IMR-90 (cell line): Measurements from ENCODE around the gene TRIM13. TPM values are rescaled to one million over a fixed set of nuclear protein-coding genes. Genes with fewer than 3 reads are reported as not detected.

Source experiments
- ATAC-seq: fragments of 200-7000 bp; cut with Tn5 transposase; 2 replicates; pipeline ENCODE4 v1.9.1; 2020; ENCODE audit warnings: low read depth, mild to moderate bottlenecking, moderate library complexity
- BruUV-seq: library from RNA; stranded (reverse); fragments of 400-500 nt; replicated peaks from 2 replicates; lab custom pipeline; 2021; lab: Mats Ljungman, UMichigan
- CTCF ChIA-PET: fragments of 300-600 bp; formaldehyde crosslinking; extraction: SDS; loops from one replicate; lab custom pipeline; 2021; ENCODE audit warnings: antibody characterized with exemption; lab: Yijun Ruan, JAX
- POLR2A ChIA-PET: fragments of 300-600 bp; sonication (Branson Sonifier 250); formaldehyde crosslinking; loops from one replicate; lab custom pipeline; 2022; ENCODE audit warnings: antibody characterized with exemption; ENCODE audit not compliant: unreplicated experiment; lab: Charles Lee
- DNase-seq: peaks from one replicate; pipeline ENCODE4 v3.0.0; 2013
- H2AFZ ChIP-seq: replicated peaks from 2 replicates; pipeline ENCODE3; 2013; ENCODE audit warnings: low read length, mild to moderate bottlenecking; ENCODE audit not compliant: poor library complexity
- H2AK5ac ChIP-seq: 2 replicates; pipeline ENCODE4 v1.6.1; 2013; ENCODE audit warnings: low read depth, low read length, inconsistent platforms
- H2AK9ac ChIP-seq: replicated peaks from 2 replicates; pipeline ENCODE3; 2013; ENCODE audit warnings: mild to moderate bottlenecking, low read depth, low read length, moderate library complexity; ENCODE audit not compliant: poor library complexity
- H2BK120ac ChIP-seq: 2 replicates; pipeline ENCODE4 v1.6.1; 2013; ENCODE audit warnings: low read depth, low read length, inconsistent platforms
- H2BK15ac ChIP-seq: 3 replicates; pipeline ENCODE4 v1.6.1; 2013; ENCODE audit warnings: low read depth, low read length, inconsistent platforms
- H2BK20ac ChIP-seq: 2 replicates; pipeline ENCODE4 v1.6.1; 2013; ENCODE audit warnings: low read depth, mild to moderate bottlenecking, inconsistent platforms, low read length, moderate library complexity
- H2BK5ac ChIP-seq: 2 replicates; pipeline ENCODE4 v1.6.1; 2013; ENCODE audit warnings: mild to moderate bottlenecking, low read depth, low read length, inconsistent platforms; ENCODE audit not compliant: poor library complexity, severe bottlenecking
- H3K14ac ChIP-seq: replicated peaks from 2 replicates; pipeline ENCODE4 v1.6.1; 2013; ENCODE audit warnings: low read depth, low read length, inconsistent platforms
- H3K18ac ChIP-seq: 2 replicates; pipeline ENCODE4 v1.6.1; 2013; ENCODE audit warnings: low read depth, low read length, control low read depth
- H3K23ac ChIP-seq: 2 replicates; pipeline ENCODE4 v1.6.1; 2013; ENCODE audit warnings: low read depth, low read length, inconsistent platforms
- H3K27ac ChIP-seq: 2 replicates; pipeline ENCODE4 v1.5.1; 2013; ENCODE audit warnings: mild to moderate bottlenecking, control low read depth, low read length; ENCODE audit not compliant: insufficient read depth
- H3K27me3 ChIP-seq: 2 replicates; pipeline ENCODE4 v1.6.1; 2013; ENCODE audit warnings: low read length; ENCODE audit not compliant: control insufficient read depth, insufficient read depth
- H3K36me3 ChIP-seq: 2 replicates; pipeline ENCODE4 v1.6.1; 2013; ENCODE audit warnings: low read length, mixed read lengths; ENCODE audit not compliant: control insufficient read depth, insufficient read depth
- H3K4ac ChIP-seq: 2 replicates; pipeline ENCODE4 v1.6.1; 2013; ENCODE audit warnings: low read depth, low read length, inconsistent platforms
- H3K4me1 ChIP-seq: 2 replicates; pipeline ENCODE4 v1.6.1; 2013; ENCODE audit warnings: low read length, mixed read lengths; ENCODE audit not compliant: control insufficient read depth, insufficient read depth
- H3K4me2 ChIP-seq: 2 replicates; pipeline ENCODE4 v1.6.1; 2013; ENCODE audit warnings: low read depth, mild to moderate bottlenecking, control low read depth, low read length, moderate library complexity
- H3K4me3 ChIP-seq: 2 replicates; pipeline ENCODE4 v1.5.1; 2013; ENCODE audit warnings: low read depth, mild to moderate bottlenecking, control low read depth, low read length, moderate library complexity; ENCODE audit not compliant: insufficient read depth
- H3K56ac ChIP-seq: 2 replicates; pipeline ENCODE4 v1.6.1; 2013; ENCODE audit warnings: low read length, inconsistent platforms; ENCODE audit not compliant: insufficient read depth; ENCODE audit errors: extremely low read depth
- H3K79me1 ChIP-seq, 2 experiments: 2 replicates each; pipeline ENCODE4 v1.6.1; 2013; ENCODE audit warnings: low read length in 2 of 2, inconsistent platforms in 1 of 2, low read depth in 1 of 2
- H3K9ac ChIP-seq: 2 replicates; pipeline ENCODE4 v1.6.1; 2013; ENCODE audit warnings: low read depth, low read length, control low read depth
- H3K9me1 ChIP-seq: 2 replicates; pipeline ENCODE4 v1.6.1; 2013; ENCODE audit warnings: low read length, inconsistent platforms; ENCODE audit not compliant: insufficient read depth
- H3K9me3 ChIP-seq: 2 replicates; pipeline ENCODE4 v1.6.1; 2013; ENCODE audit warnings: low read length; ENCODE audit not compliant: control insufficient read depth, insufficient read depth
- H4K20me1 ChIP-seq: 2 replicates; pipeline ENCODE4 v1.6.1; 2013; ENCODE audit warnings: low read length, inconsistent platforms; ENCODE audit not compliant: insufficient read depth
- H4K5ac ChIP-seq: 2 replicates; pipeline ENCODE4 v1.6.1; 2013; ENCODE audit warnings: mild to moderate bottlenecking, low read depth, low read length, control low read depth
- H4K8ac ChIP-seq, 2 experiments: 2 replicates each; pipeline ENCODE4 v1.6.1; 2013; ENCODE audit warnings: low read depth in 2 of 2, low read length in 2 of 2, control low read depth in 1 of 2, inconsistent platforms in 1 of 2
- H4K91ac ChIP-seq: 2 replicates; pipeline ENCODE4 v1.6.1; 2013; ENCODE audit warnings: low read depth, low read length, inconsistent platforms; ENCODE audit not compliant: insufficient read depth
- CEBPB ChIP-seq: IDR thresholded peaks from 2 replicates; pipeline ENCODE4 v1.6.1; 2012; ENCODE audit warnings: low read depth, low read length, improper control_type of control experiment
- RAD21 ChIP-seq: IDR thresholded peaks from 2 replicates; pipeline ENCODE4 v1.6.1; 2012; ENCODE audit warnings: low read length, improper control_type of control experiment
- dilution Hi-C: fragments of 300-500 bp; cut with HindIII; formaldehyde crosslinking; loops from one replicate; pipeline ENCODE4 v1.14.3; 2018; ENCODE audit warnings: low sequenced_read_pairs; ENCODE audit not compliant: unreplicated experiment
- in situ Hi-C: fragments of 300-500 bp; cut with MboI; formaldehyde crosslinking; loops from 3 replicates; pipeline ENCODE4 v1.14.3; 2019; ENCODE audit warnings: low sequenced_read_pairs, inconsistent platforms, mixed read lengths
- intact Hi-C: fragments of 100-400 bp; cut with micrococcal nuclease; formaldehyde crosslinking; loops from 2 replicates; pipeline ENCODE4 v1.10.0; 2022
- polyA plus RNA-seq, 3 experiments: library from polyadenylated mRNA; depleted of rRNA; stranded (reverse); fragments of >200 nt; gene quantifications; 2 replicates each; pipeline ENCODE4 v1.2.3, GENCODE V29; 2012; ENCODE audit warnings: low replicate concordance in 1 of 3
- total RNA-seq: library from RNA; depleted of rRNA; stranded (reverse); fragments of >200 nt; gene quantifications from 2 replicates; pipeline ENCODE4 v1.2.3, GENCODE V29; 2012

TRIM13 gene
- total and polyA plus RNA-seq, 2 of the 4 experiments (the other 2 are of a cell fraction), result 12.0 to 20.1 TPM

DNA sequence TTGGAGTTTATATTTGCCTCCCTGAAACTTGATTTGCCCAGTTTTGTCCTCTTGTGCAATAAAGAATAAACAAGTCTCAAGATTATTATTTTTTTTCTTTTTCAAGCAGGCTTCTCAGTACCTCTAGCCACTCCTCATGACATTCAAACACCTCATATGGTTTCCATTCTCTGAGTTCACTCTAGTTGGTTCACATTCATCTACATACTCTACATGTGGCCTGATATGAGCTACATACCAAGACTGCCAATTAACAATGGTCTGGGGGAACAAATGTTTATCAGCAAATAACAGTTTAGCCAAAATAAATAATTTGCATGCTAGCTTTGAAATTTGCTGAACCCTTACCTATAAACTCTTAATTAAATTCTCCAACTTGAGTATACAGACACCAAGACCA is 40.9 kb downstream of the TRIM13 start:
- Histone ChIP-seq H3K4me2 (no peak overlapping the region), H3K4me1 (peaks cover 3% of the 10 kb centered on the region; the same call in 1 of the 2 replicates), H3K9me3 (no peaks in the 10 kb centered on the region), H3K9ac (no peak overlapping the region), H3K27ac (no peak overlapping the region), H3K14ac (no peak overlapping the region), H4K8ac (no peak overlapping the region), H2AK9ac (no peak overlapping the region), H3K18ac (no peak overlapping the region), H3K79me1 (peaks cover 3 to 26% of the 10 kb centered on the region in 2 experiments; a peak in 3 of 4 replicates), H2AFZ (no peak overlapping the region), H2BK20ac (no peak overlapping the region), H3K36me3 (peaks cover 7% of the 10 kb centered on the region), H2BK5ac (no peak overlapping the region), H3K9me1 (no peaks in the 10 kb centered on the region), H4K5ac (no peak overlapping the region), H3K27me3 (no peaks in the 10 kb centered on the region), H2BK120ac (no peak overlapping the region), H2AK5ac (no peak overlapping the region), H3K56ac (no peak overlapping the region), H4K20me1 (no peaks in the 10 kb centered on the region), H3K4ac (no peak overlapping the region), H3K23ac (no peak overlapping the region), H3K4me3 (no peak overlapping the region), H2BK15ac (no peak overlapping the region), H4K91ac (no peak overlapping the region)
- dilution Hi-C loops, result no loop called here
- TF ChIP-seq RAD21, result no peak
- TF ChIP-seq CEBPB, result peak; percentile 41; the same call in 1 of the 2 replicates
- ChIA-PET POLR2A (no interaction called here), CTCF (no interaction called here)
- DNase-seq (no peak), ATAC-seq (0 out of 2 replicates have a peak, but pooled peaks have one; percentile 14)
- in situ Hi-C loops, result no loop called here
- no TSS peak for BruUV-seq
- intact Hi-C loops, result no loop called here
